Hematopoietic multipotent progenitor cell (in vitro differentiated cells): Measurements from ENCODE around the gene CROCC2. TPM values are rescaled to one million over a fixed set of nuclear protein-coding genes. Genes with fewer than 3 reads are reported as not detected.

Source experiments
- DNase-seq, 3 donors: peaks; one replicate each; pipeline ENCODE4 v3.0.0-alpha.2; 2011 to 2015; ENCODE audit warnings: low read depth in 2 of 3, low spot score in 2 of 3
- total RNA-seq: library from RNA; depleted of rRNA; stranded (reverse); fragments of >200 nt; gene quantifications from one replicate; pipeline ENCODE4 v1.2.3, GENCODE V29; 2012

Gene CROCC2
- not detected for total RNA-seq

DNA sequence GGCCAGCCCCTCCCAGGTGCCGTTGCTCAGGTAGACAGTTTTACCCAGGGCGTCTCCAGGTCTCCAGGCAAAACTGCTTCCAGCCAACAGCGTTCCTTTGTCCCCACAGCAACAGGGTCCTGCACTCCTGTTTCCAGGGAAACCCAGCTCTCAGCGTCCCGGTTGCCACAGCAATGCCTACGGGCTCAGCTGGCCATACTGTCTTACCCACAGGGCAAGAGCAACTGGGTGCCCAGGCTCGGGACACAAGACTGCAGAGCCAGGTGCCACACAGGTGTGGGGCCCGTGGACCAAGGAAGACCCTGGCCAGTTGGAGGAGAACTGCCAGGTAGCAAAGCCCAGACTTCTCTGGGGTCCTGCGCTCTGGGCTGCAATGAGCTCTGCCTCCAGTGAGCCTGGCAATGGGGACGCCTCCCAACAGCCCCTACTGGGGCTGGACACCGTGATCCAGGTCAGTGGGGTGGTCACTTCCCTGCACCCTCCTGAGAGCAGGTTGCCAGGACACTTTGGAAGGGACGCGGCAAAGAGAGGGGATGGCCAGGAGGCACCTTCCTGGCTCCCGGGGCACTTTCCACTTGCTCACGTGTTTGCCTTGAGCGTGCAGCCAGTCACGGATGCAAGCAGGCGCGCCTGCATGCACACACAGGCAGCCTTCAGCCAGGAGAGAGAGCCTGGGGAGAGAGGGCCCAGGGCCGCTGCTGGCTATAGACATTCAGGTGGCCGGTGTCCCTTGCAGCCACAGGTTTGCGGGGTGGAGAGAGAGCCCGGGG, at the start of gene CROCC2:
Gene CROCC2 (plus strand): TSS at position 196 of the 770 bp plus-strand sequence. CDS start 178 bp downstream, at position 374.
- no peak for DNase-seq

DNA sequence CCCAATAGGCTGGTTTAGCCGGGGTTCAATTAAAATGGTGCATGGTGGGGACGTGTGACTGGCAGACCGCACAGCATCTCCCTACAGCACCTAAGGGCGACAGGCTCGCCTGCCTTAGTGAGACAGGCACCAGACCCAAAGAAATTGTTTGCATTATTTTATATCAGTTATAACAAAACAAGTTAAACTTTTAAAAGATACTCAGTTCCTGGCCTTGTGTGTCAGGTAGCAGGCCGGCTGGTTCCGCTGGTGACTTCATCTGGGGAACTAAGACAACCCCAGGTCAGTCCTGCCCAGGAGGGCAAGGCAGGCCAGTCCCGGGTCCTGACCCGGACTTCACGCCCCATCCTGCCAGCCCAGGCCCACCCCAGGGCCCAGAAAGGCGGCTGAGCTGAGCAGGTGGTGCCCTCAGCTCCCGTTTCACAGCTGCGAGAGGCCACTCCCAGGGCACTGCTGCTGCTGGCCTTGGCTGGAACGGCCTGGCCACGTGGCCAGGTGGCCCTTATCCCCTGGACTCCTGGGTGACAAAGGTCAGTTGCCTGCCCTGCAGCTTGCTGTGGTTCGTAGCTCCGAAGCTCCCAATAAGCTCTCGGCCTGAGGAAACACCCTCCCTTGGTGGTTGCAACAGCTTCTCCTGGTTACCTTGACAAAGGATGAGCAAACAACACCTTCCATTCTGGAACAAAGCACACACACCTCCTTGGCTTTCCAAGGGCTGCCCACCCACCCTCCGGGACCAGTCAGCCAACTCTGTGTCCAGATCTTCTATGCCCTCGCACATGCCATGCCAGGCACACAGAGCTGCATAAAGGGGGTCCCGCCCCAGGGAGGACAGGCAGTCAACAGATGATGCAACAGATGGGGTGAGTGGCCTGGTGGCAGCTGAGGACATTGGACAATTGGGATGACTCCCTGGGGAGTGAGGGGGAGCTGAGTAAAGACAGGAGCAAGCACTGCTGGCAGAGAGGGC, 48.8 kb upstream of the CROCC2 start:
- DNase-seq, result no peak

DNA sequence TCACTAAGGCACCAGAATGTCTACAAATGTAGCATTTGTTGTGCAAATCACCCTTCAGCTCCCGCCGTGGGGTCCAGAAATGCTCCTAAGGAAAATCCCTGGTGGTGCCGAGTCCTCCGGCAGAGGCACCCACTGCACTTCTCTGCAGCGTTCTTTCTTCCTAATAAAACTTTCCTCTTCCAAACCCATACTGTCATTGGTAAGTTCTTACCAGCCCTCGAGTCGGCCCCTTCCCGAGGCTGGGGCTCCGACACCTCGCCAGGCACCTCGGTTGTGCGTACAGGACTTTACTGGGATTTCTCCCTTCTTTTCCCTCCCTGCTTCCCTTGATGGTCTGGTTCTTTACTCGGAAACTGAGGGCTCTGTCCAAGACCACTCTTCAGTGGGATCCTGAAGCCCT, 47.8 kb upstream of the CROCC2 start:
- DNase-seq, result no peak

DNA sequence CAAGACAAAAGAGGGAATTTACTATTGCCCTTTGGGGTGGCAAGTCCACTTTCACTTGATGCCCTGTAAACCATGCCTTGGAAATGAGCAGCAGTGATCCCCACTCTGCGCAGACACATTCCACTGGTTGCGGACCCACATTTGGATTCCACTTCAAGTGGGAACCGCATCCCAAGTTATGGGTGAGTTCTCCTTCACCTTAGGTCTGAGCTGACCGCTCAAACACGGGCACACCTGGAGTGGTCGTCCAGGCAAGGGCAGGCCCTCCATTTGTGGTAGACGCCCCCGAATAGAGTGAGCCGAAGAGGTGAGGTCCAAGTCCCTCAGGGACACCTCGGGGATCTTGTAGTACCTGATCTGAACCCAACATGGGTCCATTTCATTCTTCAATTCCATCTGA, 47.3 kb upstream of the CROCC2 start:
- no peak for DNase-seq

DNA sequence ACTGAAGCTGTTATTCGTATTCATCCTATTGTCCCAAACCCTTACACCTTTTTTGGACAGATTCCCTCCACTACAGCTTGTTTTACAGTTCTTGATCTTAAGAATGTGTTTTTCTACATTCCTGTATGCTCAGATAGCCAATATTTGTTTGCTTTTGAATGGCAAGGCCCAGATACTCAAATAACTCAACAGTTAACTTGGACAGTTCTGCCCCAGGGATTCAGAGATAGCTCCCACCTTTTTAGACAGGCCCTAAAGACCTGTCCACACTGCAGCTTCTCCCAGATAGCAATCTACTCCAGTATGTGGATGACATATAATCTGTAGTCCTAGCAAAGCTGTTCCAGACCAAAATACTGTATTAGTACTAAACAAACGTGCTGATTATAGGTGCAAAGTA, 44.6 kb upstream of the CROCC2 start:
- DNase-seq, result no peak

DNA sequence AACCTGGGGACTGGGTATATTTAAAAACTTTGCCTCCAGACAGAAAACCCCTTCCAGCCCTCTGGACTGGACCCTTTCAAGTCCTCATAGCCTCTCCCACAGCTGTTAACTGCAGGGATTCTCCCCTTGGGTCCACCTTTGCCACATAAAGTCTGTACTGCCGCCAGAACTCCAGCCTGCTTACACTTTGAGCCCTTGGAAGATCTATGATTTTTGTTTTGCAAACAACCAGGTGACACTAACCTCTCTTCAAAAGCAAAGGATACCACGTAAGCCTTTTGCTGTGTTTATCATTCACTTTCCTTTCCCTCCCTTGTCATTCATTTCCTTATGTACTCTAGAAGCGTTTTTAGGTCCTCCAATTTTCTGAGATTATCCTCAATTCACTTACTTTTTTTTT, 41.7 kb upstream of the CROCC2 start:
- no peak for DNase-seq

DNA sequence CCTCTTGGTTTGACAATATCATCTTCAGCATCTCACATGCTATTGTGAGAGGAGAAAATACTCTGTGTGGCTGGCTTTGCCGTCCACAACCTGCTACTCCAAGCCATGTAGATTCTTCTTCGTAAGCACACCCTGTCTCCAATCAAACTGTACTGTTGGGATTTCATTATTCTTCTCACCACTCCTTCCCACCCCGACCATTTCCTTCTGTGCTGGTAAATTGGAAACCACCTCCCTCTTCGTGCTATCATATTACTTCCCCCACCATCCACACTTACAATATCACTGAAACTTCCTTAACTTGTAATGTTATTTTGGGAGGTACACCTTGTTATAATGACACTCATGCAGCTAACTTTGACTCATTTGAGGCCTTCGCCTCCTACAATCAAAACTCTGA, 40.7 kb upstream of the CROCC2 start:
- no peak for DNase-seq

DNA sequence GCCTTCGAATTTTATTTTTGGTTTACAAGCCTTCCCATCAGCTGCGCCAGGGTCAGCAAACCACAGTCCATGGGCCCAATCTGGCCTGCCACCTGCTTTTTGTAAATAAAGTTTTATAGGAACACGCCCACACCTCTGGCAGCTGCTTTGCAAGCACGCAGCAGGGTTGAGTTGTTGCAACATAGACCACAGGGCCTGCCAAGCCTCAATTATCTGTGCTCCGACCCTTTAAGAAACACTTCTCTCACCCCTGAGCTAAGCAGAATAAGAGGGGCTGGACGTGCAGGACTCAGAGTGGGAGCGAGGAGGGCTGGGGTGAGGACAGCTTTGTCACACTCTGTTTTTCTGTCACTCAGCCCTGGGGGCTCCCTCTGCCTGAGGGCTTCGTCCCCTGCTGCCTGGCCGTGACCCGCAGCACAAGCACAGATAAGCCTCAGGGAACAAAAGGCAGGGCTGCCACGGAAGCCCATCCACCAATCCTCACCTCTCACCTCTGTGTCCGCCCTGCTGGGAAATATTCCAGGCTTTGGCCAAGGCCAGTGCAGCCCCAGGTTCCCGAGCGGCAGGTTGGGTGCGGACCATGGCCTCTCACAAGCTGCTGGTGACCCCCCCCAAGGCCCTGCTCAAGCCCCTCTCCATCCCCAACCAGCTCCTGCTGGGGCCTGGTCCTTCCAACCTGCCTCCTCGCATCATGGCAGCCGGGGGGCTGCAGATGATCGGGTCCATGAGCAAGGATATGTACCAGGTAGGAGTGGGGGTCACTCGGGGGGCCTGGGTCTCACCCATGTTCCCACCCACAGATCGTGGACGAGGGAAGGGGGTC, 37.6 kb upstream of the CROCC2 start, which contains the start of gene AGXT:
Gene AGXT (plus strand): TSS at position 539 of the 823 bp plus-strand sequence. CDS start 42 bp downstream, at position 581.
- no peak for DNase-seq

DNA sequence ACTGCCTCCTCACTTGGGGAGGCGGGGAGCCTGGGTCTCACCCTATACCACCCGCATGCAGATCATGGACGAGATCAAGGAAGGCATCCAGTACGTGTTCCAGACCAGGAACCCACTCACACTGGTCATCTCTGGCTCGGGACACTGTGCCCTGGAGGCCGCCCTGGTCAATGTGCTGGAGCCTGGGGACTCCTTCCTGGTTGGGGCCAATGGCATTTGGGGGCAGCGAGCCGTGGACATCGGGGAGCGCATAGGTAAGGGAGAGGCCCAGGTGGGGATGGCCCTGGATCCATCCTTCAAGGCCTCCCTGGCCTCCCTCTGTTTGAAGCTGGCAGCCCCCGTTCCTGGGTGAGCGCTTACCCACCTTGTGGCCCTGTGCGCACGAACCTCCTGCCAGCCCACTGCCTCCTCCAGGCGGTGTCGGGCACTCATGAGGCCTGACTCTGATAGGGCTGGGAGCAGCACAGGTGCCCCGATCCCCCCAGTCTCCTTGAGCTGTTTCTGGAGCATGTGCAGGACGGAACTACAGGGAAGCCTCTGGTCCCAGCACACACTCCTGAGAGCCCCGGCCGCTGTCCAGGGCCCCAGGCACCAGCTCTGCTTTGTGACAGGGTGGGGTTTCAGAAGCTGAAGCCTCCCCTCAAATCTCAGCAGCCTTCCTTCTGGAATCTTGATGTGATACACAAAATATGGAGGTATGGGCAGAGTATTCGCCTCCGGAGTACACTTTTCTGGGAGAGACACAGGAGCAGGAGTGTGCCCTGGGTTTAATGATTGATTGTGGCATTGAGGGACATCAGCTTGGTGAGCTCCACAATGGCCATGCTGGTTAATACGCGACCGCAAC, 36.8 kb upstream of the CROCC2 start:
- DNase-seq, result no peak

DNA sequence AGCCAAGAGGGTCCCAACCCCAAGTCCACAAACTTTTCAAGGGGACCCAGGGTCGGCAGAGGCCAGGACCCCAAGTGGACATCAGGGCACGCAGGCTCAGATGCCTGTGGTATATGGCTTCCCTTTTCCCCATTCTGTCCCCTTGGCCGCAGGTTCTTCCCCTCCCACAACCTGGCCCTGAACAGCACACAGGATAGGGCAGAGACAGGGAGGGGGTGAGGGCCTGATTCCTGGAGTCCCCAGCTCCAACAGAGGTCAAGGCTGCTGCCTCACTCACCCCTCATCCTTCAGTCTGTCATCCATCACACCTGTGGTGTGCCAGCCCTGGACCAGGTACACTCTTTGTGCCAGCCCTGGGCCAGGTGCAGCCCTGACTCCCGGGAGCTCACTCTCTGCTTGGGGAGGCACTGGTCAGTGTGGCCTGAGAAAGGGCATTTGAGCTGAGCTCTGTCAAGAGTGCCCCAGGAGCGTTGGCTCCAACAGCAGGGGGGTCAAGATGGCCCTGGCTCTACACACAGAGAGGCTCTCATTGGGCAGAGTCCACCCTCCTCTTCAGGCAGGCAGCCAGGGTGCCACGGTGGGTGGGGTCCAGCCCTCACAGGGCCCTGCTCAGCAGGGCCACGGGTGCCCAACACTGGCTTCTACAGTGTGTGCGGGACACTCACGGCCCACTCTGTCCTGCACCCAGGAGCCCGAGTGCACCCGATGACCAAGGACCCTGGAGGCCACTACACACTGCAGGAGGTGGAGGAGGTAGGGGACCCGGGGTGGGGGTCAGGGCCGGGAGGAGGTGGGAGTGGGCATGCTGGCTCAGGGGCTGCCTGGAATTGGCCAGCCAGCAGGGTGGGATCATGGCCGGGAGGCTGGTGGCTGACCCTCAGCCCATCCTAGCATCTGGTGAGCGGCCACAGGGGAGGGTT, 35.9 kb upstream of the CROCC2 start:
- no peak for DNase-seq

DNA sequence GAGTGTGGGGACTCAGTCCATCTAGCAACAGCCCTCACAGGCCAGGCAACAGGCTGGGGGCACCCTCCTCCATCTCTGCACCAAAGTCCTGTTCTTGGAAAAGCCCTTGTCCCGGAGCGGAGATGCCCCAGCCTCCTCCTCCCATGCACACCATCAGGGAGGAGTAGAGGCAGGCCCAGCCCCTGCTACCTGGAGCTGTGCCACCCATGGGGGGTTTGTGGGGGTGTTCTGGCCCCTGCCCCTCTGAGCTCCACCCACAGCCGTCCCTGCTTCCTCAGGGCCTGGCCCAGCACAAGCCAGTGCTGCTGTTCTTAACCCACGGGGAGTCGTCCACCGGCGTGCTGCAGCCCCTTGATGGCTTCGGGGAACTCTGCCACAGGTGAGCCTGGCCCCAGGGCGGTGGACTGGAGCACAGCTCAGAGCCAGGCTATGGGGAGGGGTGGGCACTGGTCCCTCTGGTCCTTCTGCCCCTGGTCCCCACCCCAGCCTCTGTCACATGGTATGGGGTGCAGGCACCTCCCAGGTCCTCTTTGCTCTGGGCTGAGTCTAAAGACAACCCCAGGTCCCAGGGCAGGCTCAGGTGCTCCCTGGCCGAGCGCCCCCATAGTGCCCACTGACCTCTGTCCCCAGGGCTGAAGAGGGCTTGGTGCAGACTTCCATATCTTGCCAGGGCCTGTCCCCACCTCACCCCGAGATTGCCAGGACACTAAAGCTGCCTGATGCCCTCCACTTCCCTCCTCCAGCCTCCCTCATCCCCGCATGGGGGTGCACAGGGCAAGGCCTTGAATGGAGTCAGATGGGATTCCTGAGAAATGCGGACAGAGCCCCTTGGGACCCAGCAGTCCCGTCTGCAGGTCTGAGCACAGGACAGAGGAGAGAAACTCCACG, 34.8 kb upstream of the CROCC2 start:
- DNase-seq, result no peak

DNA sequence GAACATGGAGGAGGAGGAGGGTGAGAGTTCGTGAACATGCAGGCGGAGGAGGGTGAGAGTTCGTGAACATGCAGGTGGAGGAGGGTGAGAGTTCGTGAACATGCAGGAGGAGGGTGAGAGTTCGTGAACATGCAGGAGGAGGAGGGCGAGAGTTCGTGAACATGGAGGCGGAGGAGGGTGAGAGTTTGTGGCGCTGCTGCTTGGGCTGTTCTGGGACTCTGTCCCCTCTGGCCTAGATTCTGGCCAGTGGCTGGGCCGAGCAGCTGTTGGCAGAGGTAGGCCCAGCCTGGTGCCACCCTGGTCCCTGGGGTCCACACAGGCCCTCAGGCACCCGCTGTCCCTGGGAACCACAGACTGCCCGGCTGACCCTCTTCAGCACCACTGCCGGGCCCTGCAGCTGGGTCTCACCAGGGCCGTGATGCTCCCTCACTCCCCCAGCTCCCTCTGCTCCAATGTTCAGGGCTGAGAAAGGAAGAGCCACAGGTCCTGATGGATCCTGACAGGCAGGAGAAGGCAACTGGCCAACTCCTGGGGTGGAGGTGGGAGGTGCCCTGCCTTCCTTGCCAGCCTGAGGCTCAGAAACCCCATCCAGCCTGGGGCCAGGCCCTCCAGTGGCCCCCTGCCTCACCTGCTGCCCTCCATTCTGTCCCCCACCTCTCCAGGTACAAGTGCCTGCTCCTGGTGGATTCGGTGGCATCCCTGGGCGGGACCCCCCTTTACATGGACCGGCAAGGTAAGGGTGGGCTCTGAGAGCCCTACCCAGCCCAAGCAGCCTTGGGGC, 33.6 kb upstream of the CROCC2 start:
- DNase-seq, result no peak

DNA sequence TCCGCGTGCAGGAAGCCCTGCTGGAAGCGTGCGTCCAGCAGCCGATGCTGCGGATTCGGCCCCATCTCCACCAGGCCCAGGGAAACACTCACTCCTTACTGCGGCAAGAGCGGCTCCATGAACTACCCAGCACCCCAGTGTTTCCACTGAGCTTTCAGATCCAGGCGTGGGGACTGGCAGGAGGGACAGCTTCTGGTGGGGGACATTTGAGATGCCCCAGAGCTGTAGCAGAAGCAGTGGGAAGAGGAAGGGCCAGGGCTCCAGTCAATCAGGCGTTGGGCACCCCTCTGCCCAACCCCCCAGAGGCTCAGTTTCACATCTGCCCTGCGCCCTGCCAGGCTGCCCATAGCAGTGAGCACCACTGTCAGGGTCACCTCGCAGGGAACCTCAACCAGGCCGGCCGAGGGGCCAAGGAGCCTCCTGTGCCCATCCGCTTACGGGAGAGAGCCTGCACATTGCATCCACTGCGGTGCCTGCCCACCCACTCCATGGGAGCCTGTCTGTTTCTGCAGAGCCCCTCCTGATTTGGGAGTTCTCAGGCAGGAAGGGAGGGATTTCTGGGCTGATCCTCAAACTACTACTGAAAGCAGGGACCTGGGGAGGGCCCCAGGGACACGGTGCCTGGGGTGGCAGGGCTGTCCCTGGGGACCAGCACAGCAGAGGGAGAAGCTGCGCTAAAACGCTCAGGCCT, 32.9 kb upstream of the CROCC2 start:
- no peak for DNase-seq

DNA sequence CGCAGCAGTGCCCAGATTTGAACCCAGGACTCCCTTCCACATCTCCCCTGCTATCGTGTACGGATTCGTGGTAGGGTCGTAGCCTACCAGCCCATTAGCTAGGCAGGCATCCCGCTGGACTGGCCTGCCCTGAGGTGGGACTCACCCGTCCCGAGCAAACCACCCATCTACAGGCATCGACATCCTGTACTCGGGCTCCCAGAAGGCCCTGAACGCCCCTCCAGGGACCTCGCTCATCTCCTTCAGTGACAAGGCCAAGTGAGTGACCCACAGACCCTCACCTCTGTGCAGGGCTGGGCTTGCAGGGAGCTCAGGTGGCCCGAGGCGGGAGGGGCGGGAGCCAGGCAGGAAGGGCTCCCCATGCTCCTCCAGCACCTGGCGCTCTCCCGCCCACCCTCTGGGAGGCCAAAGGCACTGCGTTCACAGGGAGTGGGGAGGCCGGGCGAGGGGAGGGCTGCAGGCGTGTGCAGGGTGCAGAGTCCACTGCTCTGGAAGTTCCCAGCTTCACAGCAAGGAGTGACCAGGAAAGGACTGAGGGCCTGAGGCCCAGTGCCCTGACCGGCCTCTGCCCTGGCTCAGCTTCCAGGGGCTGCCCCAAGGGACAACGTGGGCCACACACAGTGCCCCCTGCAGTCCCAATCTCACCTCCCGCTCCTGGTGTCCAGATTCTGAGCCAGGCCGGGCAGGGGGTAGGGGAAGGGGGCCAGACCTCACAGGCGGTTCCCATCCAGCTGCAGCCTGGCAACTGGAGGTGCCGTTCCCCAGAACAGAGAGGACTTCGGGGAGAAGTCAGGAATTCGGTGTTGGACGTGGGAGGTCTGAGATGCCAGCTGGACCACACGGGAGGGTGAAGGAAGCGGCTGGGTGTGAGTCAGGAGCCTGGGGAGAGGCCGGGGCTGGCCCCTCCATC, 32.1 kb upstream of the CROCC2 start:
- DNase-seq, result no peak

DNA sequence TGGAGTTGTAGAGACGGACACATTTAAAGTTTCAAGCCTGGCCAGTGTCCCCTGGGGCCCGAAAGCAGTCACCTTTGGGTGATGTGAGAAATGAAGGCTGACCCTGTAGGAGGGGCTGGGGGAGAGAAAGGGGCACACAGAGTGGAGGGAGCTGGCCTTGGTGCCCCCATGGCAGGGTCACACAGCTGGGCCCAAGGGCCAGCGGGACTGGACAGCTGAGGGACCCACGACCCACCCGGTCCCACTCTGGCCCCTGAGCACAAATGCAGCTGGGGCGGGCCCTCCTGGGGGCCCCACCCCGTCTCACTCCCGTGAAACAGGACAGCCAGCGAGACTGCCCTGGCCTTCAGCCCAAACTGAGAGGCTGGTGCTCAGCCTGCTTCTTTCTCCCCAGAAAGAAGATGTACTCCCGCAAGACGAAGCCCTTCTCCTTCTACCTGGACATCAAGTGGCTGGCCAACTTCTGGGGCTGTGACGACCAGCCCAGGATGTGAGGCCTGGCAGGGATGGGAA, 31.4 kb upstream of the CROCC2 start:
- no peak for DNase-seq
